GM12865 (cell line): Measurements from ENCODE around the gene TIAM2.

Experiments used
- DNase-seq: peaks from one replicate; pipeline ENCODE4 v3.0.0; 2010; ENCODE audit warnings: low read depth
- H3K4me3 ChIP-seq: 2 replicates; pipeline ENCODE4 v1.5.1; 2011; ENCODE audit warnings: mild to moderate bottlenecking, low read depth, low read length, control low read depth
- CTCF ChIP-seq: IDR thresholded peaks from 2 replicates; pipeline ENCODE4 v1.5.1; 2011; ENCODE audit warnings: low read length, control low read depth, low read depth, inconsistent platforms; ENCODE audit not compliant: insufficient read depth; ENCODE audit errors: missing control alignments

TIAM2 gene

GRCh38 chr6:155190677-155191076 lies 195.6 kb downstream of the TIAM2 start:
- TF ChIP-seq CTCF: no peak
- H3K4me3 ChIP-seq: no peak overlapping the region
- no peak for DNase-seq

GRCh38 chr6:155193526-155193925 lies 198.4 kb downstream of the TIAM2 start:
- TF ChIP-seq CTCF: no peak
- H3K4me3 ChIP-seq: no peak overlapping the region
- no peak for DNase-seq

GRCh38 chr6:155194399-155194798 lies 199.3 kb downstream of the TIAM2 start:
- no peak overlapping the region for H3K4me3 ChIP-seq
- no peak for DNase-seq
- no peak for TF ChIP-seq CTCF

- H3K4me3 ChIP-seq: no peak overlapping the region
- no peak for TF ChIP-seq CTCF
- DNase-seq: no peak
Observed at GRCh38 chr6:155195903-155196302, 200.8 kb downstream of the TIAM2 start.

GRCh38 chr6:155196911-155197310 lies 201.8 kb downstream of the TIAM2 start:
- TF ChIP-seq CTCF: no peak
- DNase-seq: no peak
- H3K4me3 ChIP-seq: no peak overlapping the region

GRCh38 chr6:155197932-155198331 lies 202.8 kb downstream of the TIAM2 start:
- no peak for DNase-seq
- H3K4me3 ChIP-seq: no peak overlapping the region
- TF ChIP-seq CTCF: no peak

GRCh38 chr6:155200012-155200411 lies 204.9 kb downstream of the TIAM2 start:
- peak; percentile 60 for DNase-seq
- H3K4me3 ChIP-seq: no peak overlapping the region
- TF ChIP-seq CTCF: no peak
